ENCODE measurements around the gene SLC6A3.
"Not testable (repeated sequence)": the region's sequence is repeated elsewhere in the genome, so short reads cannot be mapped to it uniquely, and the experiment has no call there.

DNA sequence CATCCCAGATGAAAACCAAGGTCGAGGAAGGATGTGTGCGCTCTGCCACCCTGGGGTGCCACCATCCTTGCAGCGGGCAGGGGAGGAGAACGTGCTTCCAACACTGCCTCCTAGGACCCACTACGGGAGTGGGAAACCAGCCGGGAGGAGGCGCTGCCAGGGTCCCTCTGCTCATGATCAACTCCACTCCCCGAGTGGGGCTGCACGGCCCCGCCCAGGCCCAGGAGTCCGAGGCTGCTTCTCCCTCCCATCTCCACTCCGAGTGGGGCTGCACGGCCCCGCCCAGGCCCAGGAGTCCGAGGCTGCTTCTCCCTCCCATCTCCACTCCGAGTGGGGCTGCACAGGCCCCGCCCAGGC lies 30.3 kb upstream of the SLC6A3 start:
- TF ChIP-seq, protein P1, sequence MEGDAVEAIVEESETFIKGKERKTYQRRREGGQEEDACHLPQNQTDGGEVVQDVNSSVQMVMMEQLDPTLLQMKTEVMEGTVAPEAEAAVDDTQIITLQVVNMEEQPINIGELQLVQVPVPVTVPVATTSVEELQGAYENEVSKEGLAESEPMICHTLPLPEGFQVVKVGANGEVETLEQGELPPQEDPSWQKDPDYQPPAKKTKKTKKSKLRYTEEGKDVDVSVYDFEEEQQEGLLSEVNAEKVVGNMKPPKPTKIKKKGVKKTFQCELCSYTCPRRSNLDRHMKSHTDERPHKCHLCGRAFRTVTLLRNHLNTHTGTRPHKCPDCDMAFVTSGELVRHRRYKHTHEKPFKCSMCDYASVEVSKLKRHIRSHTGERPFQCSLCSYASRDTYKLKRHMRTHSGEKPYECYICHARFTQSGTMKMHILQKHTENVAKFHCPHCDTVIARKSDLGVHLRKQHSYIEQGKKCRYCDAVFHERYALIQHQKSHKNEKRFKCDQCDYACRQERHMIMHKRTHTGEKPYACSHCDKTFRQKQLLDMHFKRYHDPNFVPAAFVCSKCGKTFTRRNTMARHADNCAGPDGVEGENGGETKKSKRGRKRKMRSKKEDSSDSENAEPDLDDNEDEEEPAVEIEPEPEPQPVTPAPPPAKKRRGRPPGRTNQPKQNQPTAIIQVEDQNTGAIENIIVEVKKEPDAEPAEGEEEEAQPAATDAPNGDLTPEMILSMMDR (IDR thresholded peaks at IDR 0.05): not testable (repeated sequence)
- TF ChIP-seq POLR2A (IDR thresholded peaks at IDR 0.05): not testable (repeated sequence)

Measured in testis (tissue), 2 donors.